NCI-H1048 (cell line): ENCODE results near the gene GARRE1.

Experiments
- DNase-seq: peaks from one replicate; lab custom pipeline; 2025; lab: John Stamatoyannopoulos, UW

Gene GARRE1

DNA sequence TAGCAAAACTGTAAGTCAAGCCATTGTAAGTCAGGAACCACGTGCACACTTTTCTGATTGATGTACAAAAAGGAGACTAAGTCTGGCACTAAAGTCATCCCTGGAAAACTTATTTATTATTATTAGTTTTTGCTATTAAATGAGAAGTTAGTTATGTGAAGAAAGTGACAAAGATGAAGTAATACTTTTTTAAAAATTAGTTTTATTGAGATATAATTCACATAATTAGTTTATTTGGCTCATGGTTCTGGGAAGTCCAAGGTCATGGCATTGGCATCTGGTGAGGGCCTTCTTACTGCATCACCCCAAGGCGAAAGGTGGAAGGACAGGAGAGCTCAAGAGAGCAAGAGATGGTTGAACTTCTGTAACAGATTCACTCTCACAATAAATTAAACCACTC, 36.9 kb downstream of the GARRE1 start:
- DNase-seq, result no peak

DNA sequence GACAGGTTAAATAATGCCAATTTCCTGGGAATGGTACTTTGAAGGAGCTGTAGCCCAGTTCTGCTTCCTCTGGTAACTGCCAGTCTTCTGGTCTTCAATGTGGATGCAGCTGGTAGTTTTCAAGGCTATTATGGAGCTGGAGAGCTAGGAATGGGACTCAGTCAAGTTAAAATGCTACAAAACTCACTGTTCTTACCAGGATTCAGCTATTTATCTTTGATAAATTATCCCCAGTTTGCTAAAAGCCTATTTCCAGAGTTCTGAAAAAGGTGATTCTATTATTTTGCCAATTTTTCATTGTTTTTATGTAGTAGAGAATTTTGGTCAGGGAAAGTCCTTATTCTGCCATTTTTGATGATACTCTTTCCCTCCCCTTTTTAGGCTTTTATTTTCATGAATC, 40.7 kb downstream of the GARRE1 start:
- no peak for DNase-seq

DNA sequence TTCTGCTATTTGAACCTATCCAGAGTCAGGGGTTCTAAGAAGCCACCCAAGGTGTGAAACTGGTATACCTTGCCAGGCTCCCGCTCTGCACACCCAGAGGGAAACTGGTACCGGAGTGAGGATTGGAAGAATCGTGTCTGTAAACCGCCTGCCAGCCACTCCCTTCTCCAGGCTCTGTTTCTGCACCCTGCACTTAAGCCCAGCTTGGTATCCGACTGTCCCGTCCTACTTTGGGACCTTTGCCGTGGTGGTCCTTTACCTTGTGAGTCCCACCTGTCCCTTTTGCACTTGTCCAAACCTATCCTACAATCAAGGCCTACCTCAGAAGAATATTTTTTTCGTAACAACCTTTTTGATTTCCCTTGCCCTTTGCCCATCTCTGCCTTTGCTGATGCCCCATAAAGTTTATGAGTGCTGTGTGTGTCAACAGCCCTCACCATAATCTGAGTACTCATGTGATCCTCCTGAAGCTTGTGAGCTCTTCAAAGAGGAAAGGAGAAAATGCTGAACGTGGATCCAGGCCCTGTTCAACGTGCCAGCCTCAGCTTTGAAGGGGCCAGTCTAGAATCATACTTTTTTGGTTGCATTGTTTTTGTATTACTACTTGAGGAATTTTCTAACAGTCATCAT, 44.7 kb downstream of the GARRE1 start:
- no peak for DNase-seq

DNA sequence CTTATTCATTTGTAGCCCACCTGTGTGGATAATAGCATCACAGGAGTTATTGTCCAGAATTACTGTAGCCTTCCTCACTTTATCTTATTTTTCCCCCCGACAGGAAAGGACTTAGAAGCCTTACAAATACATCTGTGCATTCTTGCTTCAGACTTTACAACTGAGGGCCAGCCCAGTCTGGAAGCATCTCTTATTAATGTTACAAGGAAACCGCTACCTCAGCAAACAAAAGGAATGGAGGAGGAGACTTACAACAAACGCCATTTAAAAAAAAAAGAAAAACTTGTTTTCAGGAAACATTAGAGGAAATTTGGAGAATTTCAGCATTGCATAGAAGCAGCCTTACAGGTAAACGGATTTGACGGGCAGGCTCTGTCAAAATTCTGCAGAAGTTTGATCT, 45.2 kb downstream of the GARRE1 start:
- DNase-seq, result no peak

DNA sequence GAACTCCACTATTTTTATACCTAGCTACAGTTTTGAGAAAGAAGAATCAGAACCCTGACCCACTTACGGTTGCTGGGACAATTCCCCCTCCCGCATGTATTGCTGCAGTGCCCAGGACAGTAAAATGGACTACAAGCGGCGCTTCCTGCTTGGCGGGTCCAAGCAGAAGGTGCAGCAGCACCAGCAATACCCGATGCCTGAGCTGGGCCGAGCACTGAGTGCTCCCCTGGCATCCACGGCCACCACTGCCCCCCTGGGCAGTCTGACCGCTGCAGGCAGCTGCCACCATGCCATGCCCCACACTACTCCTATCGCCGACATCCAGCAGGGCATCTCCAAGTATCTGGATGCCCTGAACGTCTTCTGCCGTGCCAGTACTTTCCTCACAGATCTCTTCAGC, 46.0 kb downstream of the GARRE1 start:
- DNase-seq, result no peak

DNA sequence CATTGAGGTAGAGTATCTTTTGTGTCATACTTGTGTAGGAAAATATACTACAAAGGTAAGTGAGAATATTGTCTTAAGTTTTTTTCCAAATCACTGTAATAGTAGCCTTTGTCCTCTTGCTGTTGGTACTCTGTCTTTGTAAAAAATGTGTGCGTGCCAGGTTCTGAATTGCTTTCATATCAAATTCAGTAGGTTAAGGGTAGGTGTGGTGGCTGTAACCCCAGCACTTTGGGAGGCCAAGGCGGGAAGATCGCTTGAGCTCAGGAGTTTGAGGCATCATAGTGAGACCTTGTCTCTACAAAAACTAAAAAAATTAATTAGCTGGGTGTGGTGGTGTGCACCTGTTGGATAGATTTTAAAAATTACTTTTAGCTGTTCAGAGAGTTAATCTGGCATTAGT, 46.6 kb downstream of the GARRE1 start:
- no peak for DNase-seq
